GM20431 (cell line): ENCODE results near the gene CYP2R1.
"Not testable (repeated sequence)": the region's sequence is repeated elsewhere in the genome, so short reads cannot be mapped to it uniquely, and the experiment has no call there.

Experiments
- in situ Hi-C: fragments of 300-500 bp; cut with MseI, MboI; formaldehyde crosslinking; loops from one replicate; pipeline ENCODE4 v1.15.0; 2020; ENCODE audit warnings: low sequenced_read_pairs; ENCODE audit not compliant: unreplicated experiment

The CYP2R1 gene

DNA sequence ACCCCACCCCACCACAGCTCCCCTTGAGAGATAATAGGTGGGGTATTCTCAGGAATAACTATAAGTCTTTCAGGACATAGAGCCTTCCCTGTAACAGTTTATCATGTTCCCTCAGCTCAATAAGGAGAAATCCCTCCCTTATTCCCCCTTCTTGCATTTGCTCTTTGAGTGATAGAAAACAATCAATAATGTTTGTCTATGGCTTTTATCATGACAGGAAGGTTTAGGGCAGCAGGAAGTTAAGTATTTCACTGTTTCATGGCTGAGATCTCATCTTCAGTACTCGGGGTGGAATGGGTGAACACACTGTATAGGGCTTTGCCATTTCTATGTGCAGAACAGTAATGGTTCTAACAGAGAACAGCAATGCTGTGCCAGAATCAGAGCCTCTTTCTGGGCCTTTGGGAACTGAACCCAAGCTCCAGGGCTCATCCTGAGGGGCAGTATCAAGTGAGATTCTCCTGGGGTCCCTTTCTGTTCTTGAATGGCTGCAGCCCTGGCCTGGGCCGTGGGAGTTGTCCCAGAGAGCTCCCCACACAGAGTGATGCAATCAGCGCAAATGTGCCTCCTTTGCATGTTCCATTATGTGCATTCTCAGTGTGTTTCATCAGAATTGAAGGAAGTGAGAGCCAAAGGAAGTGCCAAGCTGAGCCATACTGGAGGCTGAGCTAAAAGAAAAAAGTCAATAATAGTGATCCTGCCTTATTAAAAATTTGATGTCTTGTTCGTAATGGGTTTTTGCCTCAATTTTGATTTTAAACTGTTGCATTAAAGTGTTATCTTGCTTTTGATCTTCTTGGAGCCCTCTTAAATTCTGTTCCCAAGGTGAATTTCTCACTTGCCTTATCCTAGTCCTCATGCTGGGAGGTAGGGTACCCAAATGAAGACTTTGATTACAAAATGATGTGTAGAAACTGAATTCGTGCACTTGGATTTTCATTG lies 2.9 kb upstream of the CYP2R1 start:
- in situ Hi-C loops, result no loop called here

DNA sequence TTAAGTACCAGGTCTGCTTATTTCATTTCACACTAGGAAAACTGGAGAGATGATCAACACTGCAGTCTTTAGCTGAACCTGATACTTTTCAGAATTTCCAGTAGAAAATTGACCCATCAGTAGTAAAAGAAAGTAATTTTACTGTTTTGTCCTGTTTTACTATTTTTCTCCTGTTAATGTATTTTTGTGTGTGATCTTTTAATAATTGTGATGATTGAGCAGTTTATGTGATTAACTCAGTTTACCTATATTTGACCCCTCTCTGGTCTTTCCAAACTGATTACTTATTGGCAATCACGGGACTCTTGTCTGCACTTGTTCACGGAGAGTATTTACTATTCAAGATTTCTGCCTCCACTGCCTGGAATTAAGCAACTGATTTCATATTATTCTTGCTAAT lies 546 bp upstream of the CYP2R1 start:
- in situ Hi-C loops, result no loop called here

- in situ Hi-C loops, result no loop called here
These were observed 642 bp downstream of the CYP2R1 start for GRCh38 chr11:14891143-14892035.

GRCh38 chr11:14886513-14886912 lies 5.5 kb downstream of the CYP2R1 start:
- in situ Hi-C loops, result no loop called here

GRCh38 chr11:14884667-14885273 lies 7.3 kb downstream of the CYP2R1 start:
- in situ Hi-C loops, result no loop called here

DNA sequence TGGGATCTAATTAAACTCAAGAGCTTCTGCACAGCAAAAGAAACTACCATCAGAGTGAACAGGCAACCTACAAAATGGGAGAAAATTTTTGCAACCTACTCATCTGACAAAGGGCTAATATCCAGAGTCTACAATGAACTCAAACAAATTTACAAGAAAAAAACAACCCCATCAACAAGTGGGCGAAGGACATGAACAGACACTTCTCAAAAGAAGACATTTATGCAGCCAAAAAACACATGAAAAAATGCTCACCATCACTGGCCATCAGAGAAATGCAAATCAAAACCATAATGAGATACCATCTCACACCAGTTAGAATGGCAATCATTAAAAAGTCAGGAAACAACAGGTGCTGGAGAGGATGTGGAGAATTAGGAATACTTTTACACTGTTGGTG lies 8.3 kb downstream of the CYP2R1 start:
- in situ Hi-C loops, result not testable (repeated sequence)

GRCh38 chr11:14882196-14882595 lies 9.8 kb downstream of the CYP2R1 start:
- in situ Hi-C loops, result no loop called here

- in situ Hi-C loops, result no loop called here
These were observed 10.3 kb downstream of the CYP2R1 start for GRCh38 chr11:14881576-14882193.

GRCh38 chr11:14875163-14875562 lies 16.9 kb downstream of the CYP2R1 start:
- in situ Hi-C loops, result no loop called here

DNA sequence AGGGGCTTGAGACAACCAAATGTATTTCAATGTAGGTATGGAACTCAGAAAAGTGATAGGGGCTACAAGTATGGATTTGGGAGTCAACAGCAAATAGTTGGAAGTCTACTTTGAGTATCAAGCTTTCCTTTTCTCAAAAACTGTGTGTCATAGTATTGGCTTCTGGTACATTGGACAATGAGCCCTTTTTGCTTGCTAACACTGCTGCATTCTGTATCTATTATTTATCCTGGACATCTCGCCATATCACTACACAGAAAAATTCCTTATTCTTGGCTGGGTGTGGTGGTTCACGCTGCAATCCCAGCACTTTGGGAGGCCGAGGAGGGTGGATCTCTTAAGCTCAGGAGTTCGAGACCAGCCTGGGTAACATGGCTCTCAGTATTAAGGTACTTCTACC lies 18.4 kb downstream of the CYP2R1 start:
- in situ Hi-C loops, result no loop called here

DNA sequence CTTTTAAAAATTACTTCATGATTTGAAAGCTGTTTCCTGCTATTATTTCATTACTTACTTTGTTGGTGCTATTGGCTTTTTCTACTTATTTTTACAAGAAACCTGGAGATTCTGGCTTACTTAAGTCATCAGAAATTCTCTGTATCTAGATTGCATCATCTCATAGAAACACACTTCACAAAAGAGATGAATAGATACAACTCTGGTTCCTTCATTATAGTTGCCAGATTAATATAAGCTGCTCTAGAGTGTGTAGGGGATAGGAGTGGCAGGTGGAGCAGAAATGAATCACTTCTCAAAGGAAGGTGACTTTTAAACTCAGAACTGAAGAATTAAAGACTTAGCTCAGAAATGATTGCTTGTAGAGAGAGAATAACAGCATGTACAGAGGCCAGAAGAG lies 20.0 kb downstream of the CYP2R1 start:
- in situ Hi-C loops, result no loop called here

DNA sequence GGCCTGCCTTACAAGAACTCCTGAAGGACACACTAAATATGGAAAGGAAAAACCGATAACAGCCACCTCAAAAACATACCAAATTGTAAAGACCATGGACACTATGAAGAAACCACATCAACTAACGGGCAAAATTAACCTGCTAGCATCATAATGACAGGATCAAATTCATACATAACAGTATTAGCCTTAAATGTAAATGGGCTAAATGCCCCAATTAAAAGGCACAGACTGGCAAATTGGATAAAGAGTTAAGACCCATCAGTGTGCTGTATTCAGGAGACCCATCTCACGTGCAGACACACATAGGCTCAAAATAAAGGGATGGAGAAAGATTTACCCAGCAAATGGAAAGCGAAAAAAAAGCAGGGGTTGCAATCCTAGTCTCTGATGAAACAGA lies 28.3 kb downstream of the CYP2R1 start:
- in situ Hi-C loops, result not testable (repeated sequence)

- in situ Hi-C loops, result no loop called here
These were observed 30.4 kb downstream of the CYP2R1 start for GRCh38 chr11:14861680-14862079.

DNA sequence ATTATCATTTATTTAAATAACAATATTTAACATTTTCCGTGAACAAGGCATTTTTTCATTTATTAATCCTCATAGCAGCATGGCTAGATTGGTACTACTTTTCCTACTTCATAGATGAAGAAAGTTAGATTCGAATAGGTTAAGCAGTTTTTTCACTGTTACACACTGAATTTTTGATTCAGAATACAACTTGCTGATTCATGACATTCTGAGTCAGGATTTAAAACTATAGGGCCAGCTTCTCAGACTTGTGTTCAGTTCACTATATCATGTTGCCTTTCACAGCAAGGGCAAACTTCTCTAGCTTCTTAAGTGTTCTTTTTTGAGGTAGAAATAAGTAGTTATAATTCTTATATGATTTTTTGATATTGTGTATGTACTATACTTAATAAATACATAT lies 31.5 kb downstream of the CYP2R1 start:
- in situ Hi-C loops, result no loop called here

- in situ Hi-C loops, result no loop called here
These were observed 33.6 kb downstream of the CYP2R1 start for GRCh38 chr11:14858404-14858803.

GRCh38 chr11:14857621-14858020 lies 34.4 kb downstream of the CYP2R1 start:
- in situ Hi-C loops, result no loop called here

DNA sequence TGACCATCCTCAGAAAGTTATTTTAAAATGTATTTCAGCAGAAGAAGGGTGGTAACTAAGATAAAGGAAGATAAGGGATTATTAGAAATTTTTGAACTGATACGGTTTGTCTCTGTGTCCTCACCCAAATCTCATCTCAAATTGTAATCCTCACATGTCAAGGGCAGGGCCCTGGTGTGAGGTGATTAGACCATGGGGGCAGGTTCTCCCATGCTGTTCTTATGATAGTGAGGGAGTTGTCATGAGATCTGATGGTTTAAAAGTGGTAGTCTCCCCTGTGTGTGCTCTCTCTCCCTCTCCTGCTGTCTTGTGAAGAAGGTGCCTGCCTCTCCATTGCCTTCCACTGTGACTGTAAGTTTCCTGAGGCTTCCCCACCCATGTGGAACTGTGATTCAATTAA lies 36.1 kb downstream of the CYP2R1 start:
- in situ Hi-C loops, result no loop called here

GRCh38 chr11:14854057-14854456 lies 38.0 kb downstream of the CYP2R1 start:
- in situ Hi-C loops, result no loop called here

GRCh38 chr11:14852571-14853177 lies 39.4 kb downstream of the CYP2R1 start:
- in situ Hi-C loops, result no loop called here

- in situ Hi-C loops, result no loop called here
These were observed 50.0 kb downstream of the CYP2R1 start for GRCh38 chr11:14842002-14842401.
